Measurements from ENCODE around the gene GRXCR1. TPM values are rescaled to one million over a fixed set of nuclear protein-coding genes. Genes with fewer than 3 reads are reported as not detected.

Gene GRXCR1
- polyA plus RNA-seq, 1 of the 3 experiments (the other 2 are of a cell fraction): not detected

DNA sequence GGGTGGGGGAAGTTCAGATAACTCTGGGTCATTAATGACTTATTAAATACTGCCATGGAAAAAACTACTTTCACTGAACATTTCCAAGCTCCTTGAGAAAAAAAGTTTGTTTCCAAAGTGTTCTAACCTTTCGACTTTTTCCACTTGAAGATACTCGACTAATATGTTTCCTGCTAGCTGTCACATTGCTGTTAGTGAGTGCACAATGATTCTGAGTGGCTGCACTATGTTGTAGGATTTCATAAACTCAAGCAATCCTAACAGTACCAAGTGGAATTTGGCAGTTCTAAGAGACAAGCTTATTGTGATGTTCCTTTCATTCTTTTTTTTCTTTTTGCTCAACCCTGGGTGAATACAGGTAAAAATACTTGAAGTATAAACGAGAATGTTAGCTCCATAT, 33.4 kb downstream of the GRXCR1 start (continued):
- TF ChIP-seq, protein P1, sequence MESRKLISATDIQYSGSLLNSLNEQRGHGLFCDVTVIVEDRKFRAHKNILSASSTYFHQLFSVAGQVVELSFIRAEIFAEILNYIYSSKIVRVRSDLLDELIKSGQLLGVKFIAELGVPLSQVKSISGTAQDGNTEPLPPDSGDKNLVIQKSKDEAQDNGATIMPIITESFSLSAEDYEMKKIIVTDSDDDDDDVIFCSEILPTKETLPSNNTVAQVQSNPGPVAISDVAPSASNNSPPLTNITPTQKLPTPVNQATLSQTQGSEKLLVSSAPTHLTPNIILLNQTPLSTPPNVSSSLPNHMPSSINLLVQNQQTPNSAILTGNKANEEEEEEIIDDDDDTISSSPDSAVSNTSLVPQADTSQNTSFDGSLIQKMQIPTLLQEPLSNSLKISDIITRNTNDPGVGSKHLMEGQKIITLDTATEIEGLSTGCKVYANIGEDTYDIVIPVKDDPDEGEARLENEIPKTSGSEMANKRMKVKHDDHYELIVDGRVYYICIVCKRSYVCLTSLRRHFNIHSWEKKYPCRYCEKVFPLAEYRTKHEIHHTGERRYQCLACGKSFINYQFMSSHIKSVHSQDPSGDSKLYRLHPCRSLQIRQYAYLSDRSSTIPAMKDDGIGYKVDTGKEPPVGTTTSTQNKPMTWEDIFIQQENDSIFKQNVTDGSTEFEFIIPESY (IDR thresholded peaks at IDR 0.05; ENCODE audit: borderline replicate concordance, low read depth): no peak
- TF ChIP-seq, protein P2, sequence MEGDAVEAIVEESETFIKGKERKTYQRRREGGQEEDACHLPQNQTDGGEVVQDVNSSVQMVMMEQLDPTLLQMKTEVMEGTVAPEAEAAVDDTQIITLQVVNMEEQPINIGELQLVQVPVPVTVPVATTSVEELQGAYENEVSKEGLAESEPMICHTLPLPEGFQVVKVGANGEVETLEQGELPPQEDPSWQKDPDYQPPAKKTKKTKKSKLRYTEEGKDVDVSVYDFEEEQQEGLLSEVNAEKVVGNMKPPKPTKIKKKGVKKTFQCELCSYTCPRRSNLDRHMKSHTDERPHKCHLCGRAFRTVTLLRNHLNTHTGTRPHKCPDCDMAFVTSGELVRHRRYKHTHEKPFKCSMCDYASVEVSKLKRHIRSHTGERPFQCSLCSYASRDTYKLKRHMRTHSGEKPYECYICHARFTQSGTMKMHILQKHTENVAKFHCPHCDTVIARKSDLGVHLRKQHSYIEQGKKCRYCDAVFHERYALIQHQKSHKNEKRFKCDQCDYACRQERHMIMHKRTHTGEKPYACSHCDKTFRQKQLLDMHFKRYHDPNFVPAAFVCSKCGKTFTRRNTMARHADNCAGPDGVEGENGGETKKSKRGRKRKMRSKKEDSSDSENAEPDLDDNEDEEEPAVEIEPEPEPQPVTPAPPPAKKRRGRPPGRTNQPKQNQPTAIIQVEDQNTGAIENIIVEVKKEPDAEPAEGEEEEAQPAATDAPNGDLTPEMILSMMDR (IDR thresholded peaks at IDR 0.05): no peak
- TF ChIP-seq, protein P3, sequence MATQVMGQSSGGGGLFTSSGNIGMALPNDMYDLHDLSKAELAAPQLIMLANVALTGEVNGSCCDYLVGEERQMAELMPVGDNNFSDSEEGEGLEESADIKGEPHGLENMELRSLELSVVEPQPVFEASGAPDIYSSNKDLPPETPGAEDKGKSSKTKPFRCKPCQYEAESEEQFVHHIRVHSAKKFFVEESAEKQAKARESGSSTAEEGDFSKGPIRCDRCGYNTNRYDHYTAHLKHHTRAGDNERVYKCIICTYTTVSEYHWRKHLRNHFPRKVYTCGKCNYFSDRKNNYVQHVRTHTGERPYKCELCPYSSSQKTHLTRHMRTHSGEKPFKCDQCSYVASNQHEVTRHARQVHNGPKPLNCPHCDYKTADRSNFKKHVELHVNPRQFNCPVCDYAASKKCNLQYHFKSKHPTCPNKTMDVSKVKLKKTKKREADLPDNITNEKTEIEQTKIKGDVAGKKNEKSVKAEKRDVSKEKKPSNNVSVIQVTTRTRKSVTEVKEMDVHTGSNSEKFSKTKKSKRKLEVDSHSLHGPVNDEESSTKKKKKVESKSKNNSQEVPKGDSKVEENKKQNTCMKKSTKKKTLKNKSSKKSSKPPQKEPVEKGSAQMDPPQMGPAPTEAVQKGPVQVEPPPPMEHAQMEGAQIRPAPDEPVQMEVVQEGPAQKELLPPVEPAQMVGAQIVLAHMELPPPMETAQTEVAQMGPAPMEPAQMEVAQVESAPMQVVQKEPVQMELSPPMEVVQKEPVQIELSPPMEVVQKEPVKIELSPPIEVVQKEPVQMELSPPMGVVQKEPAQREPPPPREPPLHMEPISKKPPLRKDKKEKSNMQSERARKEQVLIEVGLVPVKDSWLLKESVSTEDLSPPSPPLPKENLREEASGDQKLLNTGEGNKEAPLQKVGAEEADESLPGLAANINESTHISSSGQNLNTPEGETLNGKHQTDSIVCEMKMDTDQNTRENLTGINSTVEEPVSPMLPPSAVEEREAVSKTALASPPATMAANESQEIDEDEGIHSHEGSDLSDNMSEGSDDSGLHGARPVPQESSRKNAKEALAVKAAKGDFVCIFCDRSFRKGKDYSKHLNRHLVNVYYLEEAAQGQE (IDR thresholded peaks at IDR 0.05; ENCODE audit: low read depth, low read length): no peak
- TF ChIP-seq FOXM1 (IDR thresholded peaks at IDR 0.05; ENCODE audit: low read depth): no peak

DNA sequence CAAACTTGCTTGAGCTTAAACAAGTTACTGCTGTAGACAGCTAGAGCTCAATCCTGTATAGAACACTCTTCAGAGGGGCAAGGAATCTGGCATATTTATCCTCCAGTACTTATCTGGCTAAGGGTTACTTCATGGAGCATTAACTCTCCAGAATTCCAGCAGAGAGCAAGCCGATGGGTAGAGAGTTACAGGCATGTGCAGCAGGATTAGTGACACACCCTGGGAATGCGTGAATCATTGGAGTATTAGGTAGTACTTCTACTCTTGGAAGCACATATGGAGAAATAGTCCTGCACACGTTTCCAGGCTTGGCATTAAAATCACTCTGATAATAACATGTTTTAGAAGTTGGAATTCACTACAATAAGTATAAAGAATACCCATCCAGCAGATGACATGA, 35.4 kb downstream of the GRXCR1 start:
- no peaks in the 10 kb centered on the region for H3K27me3 ChIP-seq (ENCODE audit: insufficient read depth)
- H3K4me2 ChIP-seq: no peak overlapping the region
- no peaks in the 10 kb centered on the region for H3F3A ChIP-seq (replicated peaks; ENCODE audit: insufficient read depth)
- no peaks in the 10 kb centered on the region for H3K9me3 ChIP-seq
- ChIA-PET CTCF (interaction anchor here (1.0 kb wide), 1 partner anchor 13 kb away, joined by 3 read pairs; no protein-coding TSS in a partner anchor), POLR2A (no interaction called here)
- H3K36me3 ChIP-seq (replicated peaks in 1 of 2; ENCODE audit: control insufficient read depth in 1 of 2, insufficient read depth in 2 of 2, low read length in 1 of 2): no peaks in the 10 kb centered on the region
- H3K9ac ChIP-seq: no peak overlapping the region
- H3K4me1 ChIP-seq (ENCODE audit: control insufficient read depth in 1 of 2, insufficient read depth in 2 of 2, low read depth in 1 of 2, low read length in 1 of 2): no peaks in the 10 kb centered on the region
- H2AFZ ChIP-seq (ENCODE audit: low read depth): no peak overlapping the region
- no peaks in the 10 kb centered on the region for H4K20me1 ChIP-seq (ENCODE audit: insufficient read depth)
- no peak for TF ChIP-seq ELF1 (IDR thresholded peaks at IDR 0.05)
- no peak for TF ChIP-seq RFX5 (IDR thresholded peaks at IDR 0.05; ENCODE audit: low read length)
- no peak for TF ChIP-seq JUND (IDR thresholded peaks at IDR 0.05)
- no peak for TF ChIP-seq SMC3 (IDR thresholded peaks at IDR 0.05; ENCODE audit: low read depth, low read length)
- TF ChIP-seq NRF1 (IDR thresholded peaks at IDR 0.05; ENCODE audit: low read depth, low read length): no peak
- no peak for TF ChIP-seq TEAD4 (IDR thresholded peaks at IDR 0.05; ENCODE audit: borderline replicate concordance, insufficient read depth)
- no peak for TF ChIP-seq FOXM1 (IDR thresholded peaks at IDR 0.05; ENCODE audit: low read depth)
- no peak for TF ChIP-seq RAD21 (IDR thresholded peaks at IDR 0.05; ENCODE audit: low read length)
- no peak for TF ChIP-seq MEF2A (IDR thresholded peaks at IDR 0.05; ENCODE audit: borderline replicate concordance, low read depth)
- no peak for TF ChIP-seq YY1 (IDR thresholded peaks at IDR 0.05; ENCODE audit: low read depth)
- TF ChIP-seq RCOR1 (IDR thresholded peaks at IDR 0.05; ENCODE audit: low read length): no peak
- TF ChIP-seq EZH2phosphoT487 (IDR thresholded peaks at IDR 0.05; ENCODE audit: borderline replicate concordance, low read depth): no peak
- TF ChIP-seq CHD2 (IDR thresholded peaks at IDR 0.05; ENCODE audit: low read length, partially characterized antibody): no peak
- TF ChIP-seq GABPA (IDR thresholded peaks at IDR 0.05; ENCODE audit: low read depth): no peak
- TF ChIP-seq, protein P4, sequence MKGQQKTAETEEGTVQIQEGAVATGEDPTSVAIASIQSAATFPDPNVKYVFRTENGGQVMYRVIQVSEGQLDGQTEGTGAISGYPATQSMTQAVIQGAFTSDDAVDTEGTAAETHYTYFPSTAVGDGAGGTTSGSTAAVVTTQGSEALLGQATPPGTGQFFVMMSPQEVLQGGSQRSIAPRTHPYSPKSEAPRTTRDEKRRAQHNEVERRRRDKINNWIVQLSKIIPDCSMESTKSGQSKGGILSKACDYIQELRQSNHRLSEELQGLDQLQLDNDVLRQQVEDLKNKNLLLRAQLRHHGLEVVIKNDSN (IDR thresholded peaks at IDR 0.05; ENCODE audit: borderline replicate concordance, low read depth): no peak
- no peak for TF ChIP-seq SIN3A (IDR thresholded peaks at IDR 0.05; ENCODE audit: borderline replicate concordance, low read depth, low read length)
- TF ChIP-seq, protein P3 (IDR thresholded peaks at IDR 0.05; ENCODE audit: low read depth, low read length): no peak
- no peak for TF ChIP-seq NFIC (IDR thresholded peaks at IDR 0.05; ENCODE audit: borderline replicate concordance)
- WGBS (ENCODE audit: low lambda C conversion rate): 7% methylated on average over 3 of the region's 3 CpGs
- no peak overlapping the region for H3K27ac ChIP-seq (ENCODE audit: low read depth in 2 of 2, low read length in 1 of 2)
- H3K79me2 ChIP-seq (ENCODE audit: insufficient read depth): no peaks in the 10 kb centered on the region
- no peaks in the 10 kb centered on the region for H3K9me2 ChIP-seq
- no peak for DNase-seq
- no peak overlapping the region for H3K4me3 ChIP-seq (ENCODE audit: low read depth in 2 of 2, low read length in 1 of 2)

Measured in SK-N-SH (cell line).